A549 (cell line): ENCODE data around the gene SFT2D2. TPM values are rescaled to one million over a fixed set of nuclear protein-coding genes. Genes with fewer than 3 reads are reported as not detected.
A peak's percentile ranks its signal among the peaks of the same experiment; 100 is the strongest.

Experiments used
- ATAC-seq, 2 experiments: fragments of 200-7000 bp in 1 of 2; fragments of >200 bp in 1 of 2; cut with Nextera tagmentation in 1 of 2; cut with Tn5 transposase in 1 of 2; 3 replicates each; pipeline versions ENCODE4 v1.8.0 to v1.9.1; 2018 to 2020; ENCODE audit warnings: mild to moderate bottlenecking in 1 of 2, moderate library complexity in 1 of 2
- CTCF ChIA-PET: fragments of 300-600 bp; sonication (Branson Sonifier 250); formaldehyde crosslinking; extraction: SDS; loops from one replicate; lab custom pipeline; 2021; ENCODE audit warnings: antibody characterized with exemption, inconsistent platforms; lab: Yijun Ruan, JAX
- POLR2A ChIA-PET: fragments of 350-600 bp; formaldehyde crosslinking; extraction: SDS; loops from one replicate; lab custom pipeline; 2021; ENCODE audit warnings: antibody characterized with exemption, inconsistent platforms; lab: Yijun Ruan, JAX
- DNase-seq, 2 experiments: peaks; one replicate each; pipeline versions ENCODE4 v3.0.0 to v3.0.0-alpha.2; 2011 to 2016; ENCODE audit warnings: low read depth in 1 of 2, low spot score in 1 of 2
- FAIRE-seq: peaks from 2 replicates; lab custom pipeline; 2011; peaks lifted over from hg19 to GRCh38; lab: Jason Lieb, UNC
- H3K27ac ChIP-seq, 2 experiments: fragments of >200 bp; sonication (Bioruptor Twin); formaldehyde crosslinking; 3 replicates each; pipeline ENCODE4 v1.5.1; 2016 to 2017
- H3K4me1 ChIP-seq: fragments of >200 bp; sonication (Bioruptor Twin); formaldehyde crosslinking; 3 replicates; pipeline ENCODE4 v1.6.1; 2016
- H3K4me2 ChIP-seq: fragments of >200 bp; sonication (Bioruptor Twin); formaldehyde crosslinking; 3 replicates; pipeline ENCODE4 v1.6.1; 2016
- H3K4me3 ChIP-seq: fragments of >200 bp; sonication (Bioruptor Twin); formaldehyde crosslinking; 3 replicates; pipeline ENCODE4 v1.5.1; 2016
- H3K9me3 ChIP-seq: fragments of >200 bp; sonication (Bioruptor Twin); formaldehyde crosslinking; 3 replicates; pipeline ENCODE4 v1.6.1; 2016
- ATOH8 ChIP-seq: fragments of 250-450 bp; sonication (Bioruptor Pico); IDR thresholded peaks from 2 replicates; pipeline ENCODE4 v1.5.0; 2020; ENCODE audit warnings: low read depth, mild to moderate bottlenecking, moderate library complexity
- BHLHE40 ChIP-seq: IDR thresholded peaks from 2 replicates; pipeline ENCODE4 v1.6.1; 2012; ENCODE audit warnings: low read depth, low read length, inconsistent platforms
- CBX2 ChIP-seq: fragments of 200-600 bp; sonication (generic); IDR thresholded peaks from 2 replicates; pipeline ENCODE4 v1.6.1; 2016; ENCODE audit warnings: low read depth, mild to moderate bottlenecking, borderline replicate concordance
- CEBPB ChIP-seq, 2 experiments: fragments of >200 bp in 1 of 2; sonication (Bioruptor Twin) in 1 of 2; formaldehyde crosslinking in 1 of 2; IDR thresholded peaks; 2 replicates each; pipeline ENCODE4 v1.6.1; 2012 to 2016
- CHD2 ChIP-seq: fragments of 150-350 bp; IDR thresholded peaks from 2 replicates; pipeline ENCODE4 v1.6.1; 2014; ENCODE audit warnings: low read length; ENCODE audit not compliant: partially characterized antibody
- E2F6 ChIP-seq: IDR thresholded peaks from 2 replicates; pipeline ENCODE4 v1.6.1; 2012; ENCODE audit warnings: low read depth, borderline replicate concordance
- EHF ChIP-seq: fragments of 250-450 bp; sonication (Bioruptor Pico); IDR thresholded peaks from 2 replicates; pipeline ENCODE4 v1.5.0; 2020; ENCODE audit warnings: mild to moderate bottlenecking
- EP300 ChIP-seq, 2 experiments: fragments of >200 bp; sonication (Bioruptor Twin); formaldehyde crosslinking; IDR thresholded peaks; 2 replicates in 1 of 2; 3 replicates in 1 of 2; pipeline ENCODE4 v1.6.1; 2016 to 2017
- ESRRA ChIP-seq: fragments of 150-350 bp; IDR thresholded peaks from 2 replicates; pipeline ENCODE4 v1.6.1; 2014; ENCODE audit warnings: mild to moderate bottlenecking, low read length, borderline replicate concordance
- FOSB ChIP-seq: fragments of 250-450 bp; sonication (Bioruptor Pico); IDR thresholded peaks from 2 replicates; pipeline ENCODE4 v1.5.0; 2020; ENCODE audit warnings: mild to moderate bottlenecking, moderate library complexity
- FOSL2 ChIP-seq, 2 experiments: fragments of 450-650 bp in 1 of 2; fragments of >200 bp in 1 of 2; sonication (Bioruptor Twin) in 1 of 2; formaldehyde crosslinking; IDR thresholded peaks; 2 replicates each; pipeline versions ENCODE4 v1.5.0 to v1.6.1; 2016 to 2020; ENCODE audit warnings: mild to moderate bottlenecking in 1 of 2, moderate library complexity in 1 of 2
- FOXS1 ChIP-seq: fragments of 250-450 bp; sonication (Bioruptor Pico); IDR thresholded peaks from 2 replicates; pipeline ENCODE4 v1.5.0; 2020; ENCODE audit warnings: mild to moderate bottlenecking, moderate library complexity
- GATA3 ChIP-seq: IDR thresholded peaks from 2 replicates; pipeline ENCODE4 v1.6.1; 2012; ENCODE audit warnings: borderline replicate concordance
- HDAC2 ChIP-seq: fragments of 200-600 bp; sonication (generic); IDR thresholded peaks from 2 replicates; pipeline ENCODE4 v1.6.1; 2016
- HOXA7 ChIP-seq: fragments of 250-450 bp; sonication (Bioruptor Pico); IDR thresholded peaks from 2 replicates; pipeline ENCODE4 v1.5.0; 2020; ENCODE audit warnings: mild to moderate bottlenecking, moderate library complexity
- HOXB13 ChIP-seq: fragments of 250-450 bp; sonication (Bioruptor Pico); IDR thresholded peaks from 2 replicates; pipeline ENCODE4 v1.5.0; 2020; ENCODE audit warnings: low read depth, mild to moderate bottlenecking, moderate library complexity
- JUN ChIP-seq, 2 experiments: fragments of >200 bp; sonication (Bioruptor Twin); formaldehyde crosslinking; IDR thresholded peaks; 2 replicates in 1 of 2; 3 replicates in 1 of 2; pipeline ENCODE4 v1.6.1; 2016 to 2017
- JUNB ChIP-seq: fragments of >200 bp; sonication (Bioruptor Twin); formaldehyde crosslinking; IDR thresholded peaks from 2 replicates; pipeline ENCODE4 v1.6.1; 2016
- NFE2L2 ChIP-seq: fragments of 150-350 bp; conservative IDR thresholded peaks from 2 replicates; pipeline ENCODE4 v1.6.1; 2014; ENCODE audit warnings: low read length
- NPAS2 ChIP-seq: fragments of 250-450 bp; sonication (Bioruptor Pico); IDR thresholded peaks from 2 replicates; pipeline ENCODE4 v1.8.0; 2022; ENCODE audit warnings: mild to moderate bottlenecking, moderate library complexity, borderline replicate concordance
- NR3C1 ChIP-seq: fragments of >200 bp; sonication (Bioruptor Twin); formaldehyde crosslinking; IDR thresholded peaks from 3 replicates; pipeline ENCODE4 v1.6.1; 2017
- PHF8 ChIP-seq: fragments of 200-600 bp; sonication (generic); IDR thresholded peaks from 2 replicates; pipeline ENCODE4 v1.6.1; 2016; ENCODE audit warnings: low read depth, mild to moderate bottlenecking, antibody characterized with exemption, moderate library complexity, borderline replicate concordance
- RARB ChIP-seq: fragments of 250-450 bp; sonication (Bioruptor Pico); IDR thresholded peaks from 2 replicates; pipeline ENCODE4 v1.8.0; 2021; ENCODE audit warnings: mild to moderate bottlenecking, moderate library complexity
- RCOR1 ChIP-seq: fragments of 150-350 bp; IDR thresholded peaks from 2 replicates; pipeline ENCODE4 v1.6.1; 2014; ENCODE audit warnings: antibody characterized with exemption, low read length, low read depth
- SMC3 ChIP-seq: fragments of >200 bp; sonication (Bioruptor Twin); formaldehyde crosslinking; IDR thresholded peaks from 3 replicates; pipeline ENCODE4 v1.6.1; 2018; ENCODE audit warnings: inconsistent platforms
- SREBF2 ChIP-seq: fragments of 450-650 bp; IDR thresholded peaks from 2 replicates; pipeline ENCODE4 v1.6.1; 2014; ENCODE audit warnings: mild to moderate bottlenecking, moderate library complexity
- TFCP2L1 ChIP-seq: fragments of 250-450 bp; sonication (Bioruptor Pico); IDR thresholded peaks from 2 replicates; pipeline ENCODE4 v1.5.0; 2021; ENCODE audit warnings: mild to moderate bottlenecking
- TP53 ChIP-seq: fragments of 250-450 bp; sonication (Bioruptor Pico); IDR thresholded peaks from 2 replicates; pipeline ENCODE4 v1.5.0; 2021; ENCODE audit warnings: mild to moderate bottlenecking, moderate library complexity
- ZNF302 ChIP-seq: fragments of 250-450 bp; sonication (Bioruptor Pico); IDR thresholded peaks from 2 replicates; pipeline ENCODE4 v1.9.0; 2021; ENCODE audit warnings: inconsistent platforms, mild to moderate bottlenecking, moderate library complexity
- ZSCAN20 ChIP-seq: fragments of 250-450 bp; sonication (Bioruptor Pico); IDR thresholded peaks from 2 replicates; pipeline ENCODE4 v1.8.0; 2022; ENCODE audit warnings: mild to moderate bottlenecking, moderate library complexity
- WGBS: methylation state at CpG from one replicate; pipeline ENCODE4 v1.1.6; 2017; ENCODE audit errors: missing lambda C conversion rate; 5-methylcytosine and 5-hydroxymethylcytosine counted together
- polyA plus RNA-seq, 4 experiments: library from polyadenylated mRNA; depleted of rRNA in 3 of 4; stranded (reverse); fragments of >200 nt; fragmentation: RNase III in 1 of 4; extraction: RNeasy Plus Mini Kit Qiagen cat#74134 plus additional on column Dnase treatment in 1 of 4; gene quantifications; 2 replicates in 3 of 4; 3 replicates in 1 of 4; pipeline ENCODE4 v1.2.3, GENCODE V29; 2011 to 2017
- TF ChIP-seq, protein P1 (sequence below): fragments of >200 bp; sonication (Bioruptor Twin); formaldehyde crosslinking; IDR thresholded peaks from 3 replicates; pipeline ENCODE4 v1.6.1; 2016
- TF ChIP-seq, protein P2 (sequence below): IDR thresholded peaks from 2 replicates; pipeline ENCODE4 v1.6.1; 2012
- TF ChIP-seq, protein P3 (sequence below): fragments of 200-600 bp; sonication (generic); IDR thresholded peaks from 2 replicates; pipeline ENCODE4 v1.6.1; 2016; ENCODE audit warnings: antibody characterized with exemption, mild to moderate bottlenecking, moderate library complexity

Gene SFT2D2
- polyA plus RNA-seq, 2 of the 4 experiments (the other 2 are of a cell fraction): 12.8 to 40.1 TPM

GRCh38 chr1:168300626-168301025 lies 74.8 kb downstream of the SFT2D2 start (continued):
- TF ChIP-seq FOSL2 (IDR thresholded peaks at IDR 0.05) (no peak), FOSL2 (CRISPR knock-in tag; IDR thresholded peaks at IDR 0.05) (no peak)

GRCh38 chr1:168301664-168302320 lies 76.0 kb downstream of the SFT2D2 start:
- ATAC-seq (peak; percentile 96 to 99), DNase-seq (peak; percentile 77 to 92), FAIRE-seq (no peak)
- Histone ChIP-seq H3K4me3 (no peak overlapping the region), H3K4me2 (peak overlapping the region; percentile 58), H3K9me3 (no peaks in the 10 kb centered on the region), H3K27ac (peak overlapping the region; percentile 87 to 90), H3K4me1 (peaks cover 48% of the 10 kb centered on the region)
- no peak for TF ChIP-seq PHF8
- TF ChIP-seq NPAS2 (CRISPR knock-in tag): peak; percentile 58
- TF ChIP-seq RCOR1: no peak
- TF ChIP-seq, protein P1, sequence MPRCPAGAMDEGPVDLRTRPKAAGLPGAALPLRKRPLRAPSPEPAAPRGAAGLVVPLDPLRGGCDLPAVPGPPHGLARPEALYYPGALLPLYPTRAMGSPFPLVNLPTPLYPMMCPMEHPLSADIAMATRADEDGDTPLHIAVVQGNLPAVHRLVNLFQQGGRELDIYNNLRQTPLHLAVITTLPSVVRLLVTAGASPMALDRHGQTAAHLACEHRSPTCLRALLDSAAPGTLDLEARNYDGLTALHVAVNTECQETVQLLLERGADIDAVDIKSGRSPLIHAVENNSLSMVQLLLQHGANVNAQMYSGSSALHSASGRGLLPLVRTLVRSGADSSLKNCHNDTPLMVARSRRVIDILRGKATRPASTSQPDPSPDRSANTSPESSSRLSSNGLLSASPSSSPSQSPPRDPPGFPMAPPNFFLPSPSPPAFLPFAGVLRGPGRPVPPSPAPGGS: no peak
- 0 out of 2 replicates have a peak, but pooled peaks have one; percentile 38 for TF ChIP-seq BHLHE40
- peak; percentile 69; the same call in 1 of the 2 replicates for TF ChIP-seq ZNF302
- peak; percentile 15; the same call in 1 of the 3 replicates for TF ChIP-seq SMC3
- no peak for TF ChIP-seq FOSB (CRISPR knock-in tag)
- TF ChIP-seq E2F6: peak; percentile 58; the same call in 1 of the 2 replicates
- TF ChIP-seq NFE2L2: no peak
- TF ChIP-seq EP300 (IDR thresholded peaks at IDR 0.05): peak in 1 of 2 experiments; percentile 73; a peak in 2 of 5 replicates
- TF ChIP-seq HOXA7 (CRISPR knock-in tag): no peak
- TF ChIP-seq RARB (CRISPR knock-in tag): no peak
- TF ChIP-seq, protein P2, sequence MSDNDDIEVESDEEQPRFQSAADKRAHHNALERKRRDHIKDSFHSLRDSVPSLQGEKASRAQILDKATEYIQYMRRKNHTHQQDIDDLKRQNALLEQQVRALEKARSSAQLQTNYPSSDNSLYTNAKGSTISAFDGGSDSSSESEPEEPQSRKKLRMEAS: peak; percentile 88
- no peak for TF ChIP-seq TP53 (CRISPR knock-in tag)
- TF ChIP-seq HDAC2: no peak
- TF ChIP-seq TFCP2L1 (CRISPR knock-in tag): no peak
- TF ChIP-seq EHF: peak; percentile 65; the same call in 1 of the 2 replicates
- TF ChIP-seq, protein P3, sequence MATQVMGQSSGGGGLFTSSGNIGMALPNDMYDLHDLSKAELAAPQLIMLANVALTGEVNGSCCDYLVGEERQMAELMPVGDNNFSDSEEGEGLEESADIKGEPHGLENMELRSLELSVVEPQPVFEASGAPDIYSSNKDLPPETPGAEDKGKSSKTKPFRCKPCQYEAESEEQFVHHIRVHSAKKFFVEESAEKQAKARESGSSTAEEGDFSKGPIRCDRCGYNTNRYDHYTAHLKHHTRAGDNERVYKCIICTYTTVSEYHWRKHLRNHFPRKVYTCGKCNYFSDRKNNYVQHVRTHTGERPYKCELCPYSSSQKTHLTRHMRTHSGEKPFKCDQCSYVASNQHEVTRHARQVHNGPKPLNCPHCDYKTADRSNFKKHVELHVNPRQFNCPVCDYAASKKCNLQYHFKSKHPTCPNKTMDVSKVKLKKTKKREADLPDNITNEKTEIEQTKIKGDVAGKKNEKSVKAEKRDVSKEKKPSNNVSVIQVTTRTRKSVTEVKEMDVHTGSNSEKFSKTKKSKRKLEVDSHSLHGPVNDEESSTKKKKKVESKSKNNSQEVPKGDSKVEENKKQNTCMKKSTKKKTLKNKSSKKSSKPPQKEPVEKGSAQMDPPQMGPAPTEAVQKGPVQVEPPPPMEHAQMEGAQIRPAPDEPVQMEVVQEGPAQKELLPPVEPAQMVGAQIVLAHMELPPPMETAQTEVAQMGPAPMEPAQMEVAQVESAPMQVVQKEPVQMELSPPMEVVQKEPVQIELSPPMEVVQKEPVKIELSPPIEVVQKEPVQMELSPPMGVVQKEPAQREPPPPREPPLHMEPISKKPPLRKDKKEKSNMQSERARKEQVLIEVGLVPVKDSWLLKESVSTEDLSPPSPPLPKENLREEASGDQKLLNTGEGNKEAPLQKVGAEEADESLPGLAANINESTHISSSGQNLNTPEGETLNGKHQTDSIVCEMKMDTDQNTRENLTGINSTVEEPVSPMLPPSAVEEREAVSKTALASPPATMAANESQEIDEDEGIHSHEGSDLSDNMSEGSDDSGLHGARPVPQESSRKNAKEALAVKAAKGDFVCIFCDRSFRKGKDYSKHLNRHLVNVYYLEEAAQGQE: no peak
- no peak for TF ChIP-seq NR3C1
- TF ChIP-seq FOSL2 (IDR thresholded peaks at IDR 0.05): 0 out of 2 replicates have a peak, but pooled peaks have one; percentile 22
- peak; percentile 75 for TF ChIP-seq FOSL2 (CRISPR knock-in tag; IDR thresholded peaks at IDR 0.05)
- TF ChIP-seq HOXB13: no peak
- peak; percentile 54 to 60; a peak in 3 of 5 replicates for TF ChIP-seq JUN (IDR thresholded peaks at IDR 0.05)
- TF ChIP-seq ZSCAN20 (CRISPR knock-in tag): no peak
- no peak for TF ChIP-seq FOXS1 (CRISPR knock-in tag)
- no peak for TF ChIP-seq CBX2
- TF ChIP-seq ATOH8 (CRISPR knock-in tag): 0 out of 2 replicates have a peak, but pooled peaks have one; percentile 41
- TF ChIP-seq CHD2: no peak
- TF ChIP-seq JUNB: no peak; the same call in 1 of the 2 replicates
- peak; percentile 49; the same call in 1 of the 2 replicates for TF ChIP-seq ESRRA
- TF ChIP-seq CEBPB (IDR thresholded peaks at IDR 0.05): peak; percentile 79 to 91; a peak in 3 of 4 replicates
- no peak for TF ChIP-seq SREBF2
- TF ChIP-seq GATA3: peak; percentile 64; the same call in 1 of the 2 replicates
- CTCF ChIA-PET: interaction anchor here (1.9 kb wide), 1 partner anchor 41 kb away, joined by 5 read pairs; no protein-coding TSS in a partner anchor
- POLR2A ChIA-PET: interaction anchor here (0.6 to 0.8 kb wide), 2 partner anchors 76 to 409 kb away, joined by 3 to 4 read pairs; partner anchors contain the start of gene SFT2D2
- WGBS: 14% methylated on average over 3 of the region's 3 CpGs
